Measurements from ENCODE around the gene ZNF546.

Gene ZNF546

DNA sequence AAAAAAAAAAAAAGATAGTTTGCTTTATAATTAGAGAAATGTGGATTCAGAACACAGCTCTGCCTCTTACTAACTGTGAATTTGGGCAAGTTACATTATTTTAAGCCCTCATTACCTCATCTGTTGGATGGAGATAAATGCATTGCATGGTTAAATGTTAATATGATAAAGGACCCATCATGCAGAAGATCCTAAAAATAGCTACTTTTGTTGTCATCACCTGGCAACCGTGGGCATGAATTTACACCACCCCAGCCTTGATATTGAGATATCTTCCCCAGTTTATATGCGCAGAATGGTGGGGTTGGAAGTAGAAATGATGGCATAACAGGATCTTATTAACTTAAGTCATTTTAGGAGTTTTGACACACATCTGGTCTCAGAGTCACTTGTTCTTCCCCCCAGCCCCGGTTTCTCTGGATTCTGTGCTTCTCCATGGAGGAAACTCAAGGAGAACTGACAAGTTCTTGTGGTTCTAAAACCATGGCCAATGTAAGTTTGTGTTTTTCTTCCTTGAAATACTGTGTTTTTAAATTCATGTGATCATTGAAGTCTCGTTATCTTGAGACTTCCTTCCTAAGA lies 8.9 kb downstream of the ZNF546 start:
- Histone ChIP-seq H3K36me3 (ENCODE audit: low read depth) (peaks cover 22% of the 10 kb centered on the region), H3K27me3 (ENCODE audit: insufficient read depth, poor library complexity, severe bottlenecking) (no peaks in the 10 kb centered on the region), H3K4me1 (ENCODE audit: insufficient read depth, poor library complexity, severe bottlenecking) (no peaks in the 10 kb centered on the region), H3K27ac (ENCODE audit: poor library complexity, severe bottlenecking) (no peak overlapping the region), H3K9me3 (ENCODE audit: severe bottlenecking) (no peaks in the 10 kb centered on the region), H3K4me3 (ENCODE audit: severe bottlenecking) (no peak overlapping the region)
- TF ChIP-seq CTCF (IDR thresholded peaks at IDR 0.05; ENCODE audit: poor library complexity, severe bottlenecking): no peak
- no peak for DNase-seq (ENCODE audit: low spot score)
- ATAC-seq (ENCODE audit: low read depth): no peak

DNA sequence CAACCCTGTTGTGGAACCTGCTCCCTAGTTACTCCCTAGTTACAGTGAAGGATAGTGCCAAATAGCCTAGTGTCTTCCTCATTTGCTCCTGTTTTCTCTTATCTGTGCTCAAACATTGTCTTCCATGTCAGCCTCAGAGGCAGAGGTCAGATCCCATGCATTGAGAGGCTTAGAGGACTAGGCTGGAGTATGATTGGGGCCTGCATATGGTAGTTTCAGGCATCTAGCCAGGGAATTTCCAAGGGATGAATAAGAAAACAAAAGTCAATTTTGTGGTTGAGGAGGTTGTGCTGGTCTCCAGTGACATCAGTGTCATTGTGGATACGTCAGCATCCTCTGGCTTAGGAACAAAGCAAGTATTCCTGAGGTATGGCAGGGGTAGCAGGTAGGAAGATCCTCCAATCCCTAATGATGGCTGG lies 9.4 kb downstream of the ZNF546 start:
- H3K27ac ChIP-seq (ENCODE audit: poor library complexity, severe bottlenecking): no peak overlapping the region
- H3K4me3 ChIP-seq (ENCODE audit: severe bottlenecking): no peak overlapping the region
- DNase-seq (ENCODE audit: low spot score): no peak
- no peaks in the 10 kb centered on the region for H3K27me3 ChIP-seq (ENCODE audit: insufficient read depth, poor library complexity, severe bottlenecking)
- no peaks in the 10 kb centered on the region for H3K9me3 ChIP-seq (ENCODE audit: severe bottlenecking)
- no peaks in the 10 kb centered on the region for H3K4me1 ChIP-seq (ENCODE audit: insufficient read depth, poor library complexity, severe bottlenecking)
- no peak for ATAC-seq (ENCODE audit: low read depth)
- peaks cover 22% of the 10 kb centered on the region for H3K36me3 ChIP-seq (ENCODE audit: low read depth)
- no peak for TF ChIP-seq CTCF (IDR thresholded peaks at IDR 0.05; ENCODE audit: poor library complexity, severe bottlenecking)

- Histone ChIP-seq H3K36me3 (ENCODE audit: low read depth) (peaks cover 31% of the 10 kb centered on the region), H3K4me3 (ENCODE audit: severe bottlenecking) (no peak overlapping the region), H3K9me3 (ENCODE audit: severe bottlenecking) (peaks cover 15% of the 10 kb centered on the region), H3K4me1 (ENCODE audit: insufficient read depth, poor library complexity, severe bottlenecking) (no peaks in the 10 kb centered on the region), H3K27me3 (ENCODE audit: insufficient read depth, poor library complexity, severe bottlenecking) (no peaks in the 10 kb centered on the region), H3K27ac (ENCODE audit: poor library complexity, severe bottlenecking) (no peak overlapping the region)
- DNase-seq (ENCODE audit: low spot score) (no peak), ATAC-seq (ENCODE audit: low read depth) (no peak)
- no peak for TF ChIP-seq CTCF (IDR thresholded peaks at IDR 0.05; ENCODE audit: poor library complexity, severe bottlenecking)
Measured at GRCh38 chr19:40009674-40010073, 12.8 kb downstream of the ZNF546 start.

DNA sequence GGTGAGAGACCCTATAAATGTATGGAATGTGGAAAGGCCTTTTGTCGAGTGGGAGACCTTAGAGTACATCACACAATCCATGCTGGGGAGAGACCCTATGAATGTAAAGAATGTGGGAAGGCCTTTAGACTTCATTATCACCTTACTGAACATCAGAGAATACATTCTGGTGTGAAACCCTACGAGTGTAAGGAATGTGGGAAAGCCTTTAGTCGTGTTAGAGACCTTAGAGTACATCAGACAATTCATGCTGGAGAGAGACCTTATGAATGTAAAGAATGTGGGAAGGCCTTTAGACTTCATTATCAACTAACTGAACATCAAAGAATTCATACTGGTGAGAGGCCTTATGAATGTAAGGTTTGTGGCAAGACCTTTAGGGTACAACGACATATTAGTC lies 17.1 kb downstream of the ZNF546 start:
- DNase-seq (ENCODE audit: low spot score) (no peak), ATAC-seq (ENCODE audit: low read depth) (no peak)
- Histone ChIP-seq H3K36me3 (ENCODE audit: low read depth) (peaks cover 19% of the 10 kb centered on the region), H3K27me3 (ENCODE audit: insufficient read depth, poor library complexity, severe bottlenecking) (no peaks in the 10 kb centered on the region), H3K27ac (ENCODE audit: poor library complexity, severe bottlenecking) (no peak overlapping the region), H3K4me1 (ENCODE audit: insufficient read depth, poor library complexity, severe bottlenecking) (no peaks in the 10 kb centered on the region), H3K4me3 (ENCODE audit: severe bottlenecking) (no peak overlapping the region), H3K9me3 (ENCODE audit: severe bottlenecking) (peaks cover 30% of the 10 kb centered on the region)
- no peak for TF ChIP-seq CTCF (IDR thresholded peaks at IDR 0.05; ENCODE audit: poor library complexity, severe bottlenecking)

DNA sequence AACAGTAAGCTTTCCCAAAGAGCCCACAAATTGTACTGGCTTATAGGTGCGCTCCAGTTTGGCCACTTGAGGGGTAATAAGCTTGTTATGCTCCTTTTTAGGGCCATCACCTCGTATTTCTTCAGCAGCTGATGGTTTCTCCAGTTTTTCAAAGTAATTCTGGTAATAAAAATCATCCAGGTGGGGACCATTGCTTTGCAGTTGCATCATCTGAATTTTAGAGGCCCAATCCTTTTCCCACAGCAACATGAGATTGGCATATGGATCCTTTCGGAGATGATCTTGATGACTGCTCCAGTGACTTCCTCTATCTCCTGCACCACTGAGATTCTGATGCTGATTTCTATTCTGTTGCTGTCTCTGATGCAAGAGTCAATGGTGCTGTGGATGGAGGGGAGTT lies 27.1 kb downstream of the ZNF546 start:
- Histone ChIP-seq H3K36me3 (ENCODE audit: low read depth) (no peaks in the 10 kb centered on the region), H3K9me3 (ENCODE audit: severe bottlenecking) (peaks cover 17% of the 10 kb centered on the region)

More for the DNA sequence above, 27.1 kb downstream of the ZNF546 start:
- Histone ChIP-seq H3K4me3 (ENCODE audit: severe bottlenecking) (no peak overlapping the region), H3K27me3 (ENCODE audit: insufficient read depth, poor library complexity, severe bottlenecking) (no peaks in the 10 kb centered on the region), H3K27ac (ENCODE audit: poor library complexity, severe bottlenecking) (no peak overlapping the region), H3K4me1 (ENCODE audit: insufficient read depth, poor library complexity, severe bottlenecking) (no peaks in the 10 kb centered on the region)
- ATAC-seq (ENCODE audit: low read depth) (no peak), DNase-seq (ENCODE audit: low spot score) (no peak)
- no peak for TF ChIP-seq CTCF (IDR thresholded peaks at IDR 0.05; ENCODE audit: poor library complexity, severe bottlenecking)
